Measurements from ENCODE around the gene BCL2L2.

- TF ChIP-seq CTCF (IDR thresholded peaks at IDR 0.05): no peak
- TF ChIP-seq POLR2A (IDR thresholded peaks at IDR 0.05): peak; percentile 28
These were observed 15.2 kb downstream of the BCL2L2 start for GRCh38 chr14:23321572-23322547.

All from right lobe of liver (tissue), 4 donors.